ENCODE results near the gene EXOC6. TPM values are rescaled to one million over a fixed set of nuclear protein-coding genes. Genes with fewer than 3 reads are reported as not detected.

The EXOC6 gene
- polyA plus RNA-seq, 1 donor (not counting 4 experiments of a cell fraction or from before 2014, with no cell fraction given) = 1.2 TPM

DNA sequence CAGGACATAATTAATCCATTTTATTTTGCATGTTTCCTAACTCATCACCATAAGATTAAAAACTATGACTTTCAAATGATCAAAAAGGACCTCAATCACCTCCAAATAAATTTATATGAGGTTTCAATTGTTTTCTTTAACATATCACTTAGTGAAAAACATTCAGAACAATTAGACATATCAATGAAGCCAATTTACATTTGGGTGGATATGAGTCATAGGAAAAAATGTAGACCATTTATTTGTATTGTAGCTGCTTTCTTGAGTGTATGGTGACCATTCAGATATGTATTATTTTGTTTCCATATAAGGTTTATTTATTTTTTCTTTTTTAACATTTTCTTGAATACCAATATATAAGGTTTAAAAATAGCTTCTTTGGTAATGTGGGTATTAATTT lies 13.3 kb upstream of the EXOC6 start:
- TF ChIP-seq EZH2 (IDR thresholded peaks at IDR 0.05; ENCODE audit: low read length) = no peak
- TF ChIP-seq, protein P1, sequence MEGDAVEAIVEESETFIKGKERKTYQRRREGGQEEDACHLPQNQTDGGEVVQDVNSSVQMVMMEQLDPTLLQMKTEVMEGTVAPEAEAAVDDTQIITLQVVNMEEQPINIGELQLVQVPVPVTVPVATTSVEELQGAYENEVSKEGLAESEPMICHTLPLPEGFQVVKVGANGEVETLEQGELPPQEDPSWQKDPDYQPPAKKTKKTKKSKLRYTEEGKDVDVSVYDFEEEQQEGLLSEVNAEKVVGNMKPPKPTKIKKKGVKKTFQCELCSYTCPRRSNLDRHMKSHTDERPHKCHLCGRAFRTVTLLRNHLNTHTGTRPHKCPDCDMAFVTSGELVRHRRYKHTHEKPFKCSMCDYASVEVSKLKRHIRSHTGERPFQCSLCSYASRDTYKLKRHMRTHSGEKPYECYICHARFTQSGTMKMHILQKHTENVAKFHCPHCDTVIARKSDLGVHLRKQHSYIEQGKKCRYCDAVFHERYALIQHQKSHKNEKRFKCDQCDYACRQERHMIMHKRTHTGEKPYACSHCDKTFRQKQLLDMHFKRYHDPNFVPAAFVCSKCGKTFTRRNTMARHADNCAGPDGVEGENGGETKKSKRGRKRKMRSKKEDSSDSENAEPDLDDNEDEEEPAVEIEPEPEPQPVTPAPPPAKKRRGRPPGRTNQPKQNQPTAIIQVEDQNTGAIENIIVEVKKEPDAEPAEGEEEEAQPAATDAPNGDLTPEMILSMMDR (optimal IDR thresholded peaks at IDR 0.05 in 1 of 3, IDR thresholded peaks at IDR 0.05 in 1 of 3, conservative IDR thresholded peaks at IDR 0.05 in 1 of 3; ENCODE audit: extremely low read depth in 1 of 3, insufficient read depth in 2 of 3, low read length in 3 of 3) = no peak
- dilution Hi-C loops (cut with MboI; ENCODE audit: extremely low pct_ligation_motif_present, low sequenced_read_pairs) = no loop called here
- FAIRE-seq (no peak), DNase-seq (ENCODE audit: low read depth, low spot score) (no peak)
- H3K4me1 ChIP-seq (ENCODE audit: control insufficient read depth, extremely low read depth, insufficient read depth, low read length) = no peaks in the 10 kb centered on the region
- H3K9me3 ChIP-seq (ENCODE audit: control insufficient read depth, low read depth, low read length) = no peaks in the 10 kb centered on the region
- no peaks in the 10 kb centered on the region for H3K9me1 ChIP-seq (ENCODE audit: control insufficient read depth, extremely low read depth, insufficient read depth, low read length)
- no peaks in the 10 kb centered on the region for H4K20me1 ChIP-seq (ENCODE audit: control insufficient read depth, extremely low read depth, insufficient read depth, low read length)
- no peak overlapping the region for H2AFZ ChIP-seq (ENCODE audit: control insufficient read depth, low read length)
- no peak overlapping the region for H3K4me3 ChIP-seq (ENCODE audit: control insufficient read depth in 2 of 3, extremely low read depth in 1 of 3, insufficient read depth in 2 of 3, low read depth in 1 of 3, low read length in 3 of 3)
- H3K79me2 ChIP-seq (ENCODE audit: control insufficient read depth, insufficient read depth, low read length) = no peaks in the 10 kb centered on the region
- H3K27me3 ChIP-seq (ENCODE audit: control insufficient read depth, extremely low read depth, insufficient read depth, low read length) = no peaks in the 10 kb centered on the region
- no peaks in the 10 kb centered on the region for H3K36me3 ChIP-seq (ENCODE audit: control insufficient read depth in 2 of 2, extremely low read depth in 1 of 2, insufficient read depth in 2 of 2, low read length in 2 of 2)
- no peak overlapping the region for H3K4me2 ChIP-seq (ENCODE audit: control insufficient read depth, extremely low read depth, insufficient read depth, low read depth, low read length)
- no peak overlapping the region for H3K27ac ChIP-seq (ENCODE audit: control insufficient read depth, insufficient read depth, low read length)
- no peak overlapping the region for H3K9ac ChIP-seq (ENCODE audit: control insufficient read depth, extremely low read depth, insufficient read depth, low read length)

DNA sequence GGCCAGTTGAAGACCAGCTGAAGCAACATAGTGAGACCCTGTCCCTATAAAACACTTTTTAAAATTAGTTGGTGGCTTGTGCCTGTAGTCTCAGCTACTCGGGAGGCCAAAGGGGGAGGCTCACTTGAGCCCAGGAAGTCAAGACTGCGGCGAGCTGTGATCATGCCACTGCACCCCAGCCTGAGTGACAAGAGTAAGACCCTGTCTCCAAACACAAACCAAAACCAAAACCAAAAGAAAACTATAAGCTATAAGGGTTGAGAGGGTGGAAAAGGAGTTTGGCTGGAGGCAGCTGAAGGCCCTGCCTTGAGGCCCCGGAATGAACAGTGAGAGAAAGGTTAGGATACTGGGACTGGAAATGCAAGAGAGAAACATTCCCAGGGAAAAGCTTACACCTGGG lies 10.9 kb upstream of the EXOC6 start:
- dilution Hi-C loops (cut with MboI; ENCODE audit: extremely low pct_ligation_motif_present, low sequenced_read_pairs) = no loop called here
- H3K9me3 ChIP-seq (ENCODE audit: control insufficient read depth, low read depth, low read length) = no peaks in the 10 kb centered on the region
- no peak overlapping the region for H3K27ac ChIP-seq (ENCODE audit: control insufficient read depth, insufficient read depth, low read length)
- TF ChIP-seq EZH2 (IDR thresholded peaks at IDR 0.05; ENCODE audit: low read length) = no peak
- TF ChIP-seq, protein P1 (optimal IDR thresholded peaks at IDR 0.05 in 1 of 3, IDR thresholded peaks at IDR 0.05 in 1 of 3, conservative IDR thresholded peaks at IDR 0.05 in 1 of 3; ENCODE audit: extremely low read depth in 1 of 3, insufficient read depth in 2 of 3, low read length in 3 of 3) = no peak
- H3K79me2 ChIP-seq (ENCODE audit: control insufficient read depth, insufficient read depth, low read length) = no peaks in the 10 kb centered on the region
- H2AFZ ChIP-seq (ENCODE audit: control insufficient read depth, low read length) = no peak overlapping the region
- DNase-seq (ENCODE audit: low read depth, low spot score) (no peak), FAIRE-seq (no peak)
- H3K4me3 ChIP-seq (ENCODE audit: control insufficient read depth in 2 of 3, extremely low read depth in 1 of 3, insufficient read depth in 2 of 3, low read depth in 1 of 3, low read length in 3 of 3) = no peak overlapping the region
- no peaks in the 10 kb centered on the region for H3K36me3 ChIP-seq (ENCODE audit: control insufficient read depth in 2 of 2, extremely low read depth in 1 of 2, insufficient read depth in 2 of 2, low read length in 2 of 2)
- H3K4me2 ChIP-seq (ENCODE audit: control insufficient read depth, extremely low read depth, insufficient read depth, low read depth, low read length) = no peak overlapping the region
- no peak overlapping the region for H3K9ac ChIP-seq (ENCODE audit: control insufficient read depth, extremely low read depth, insufficient read depth, low read length)
- no peaks in the 10 kb centered on the region for H4K20me1 ChIP-seq (ENCODE audit: control insufficient read depth, extremely low read depth, insufficient read depth, low read length)
- no peaks in the 10 kb centered on the region for H3K27me3 ChIP-seq (ENCODE audit: control insufficient read depth, extremely low read depth, insufficient read depth, low read length)
- no peaks in the 10 kb centered on the region for H3K4me1 ChIP-seq (ENCODE audit: control insufficient read depth, extremely low read depth, insufficient read depth, low read length)
- H3K9me1 ChIP-seq (ENCODE audit: control insufficient read depth, extremely low read depth, insufficient read depth, low read length) = no peaks in the 10 kb centered on the region
